Measurements from ENCODE around the gene SLC8B1.

The SLC8B1 gene

DNA sequence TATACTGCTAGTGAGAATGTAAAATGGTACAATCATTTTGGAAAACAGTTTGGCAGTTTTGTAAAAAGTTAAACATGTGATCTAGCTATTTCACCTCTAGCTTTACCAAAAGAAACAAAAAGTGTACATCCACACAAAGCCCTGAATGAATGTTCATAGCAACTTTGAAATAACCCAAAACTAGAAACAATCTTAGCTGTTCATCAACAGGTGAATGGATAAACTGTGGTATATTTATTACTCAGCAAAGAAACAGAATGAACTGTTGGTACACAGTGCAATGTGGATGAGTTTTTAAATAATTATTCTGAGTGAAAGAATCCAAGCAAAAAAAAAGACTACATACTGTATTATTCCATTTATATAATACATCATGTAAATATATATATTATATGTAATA, 77.3 kb downstream of the SLC8B1 start:
- TF ChIP-seq, protein P1, sequence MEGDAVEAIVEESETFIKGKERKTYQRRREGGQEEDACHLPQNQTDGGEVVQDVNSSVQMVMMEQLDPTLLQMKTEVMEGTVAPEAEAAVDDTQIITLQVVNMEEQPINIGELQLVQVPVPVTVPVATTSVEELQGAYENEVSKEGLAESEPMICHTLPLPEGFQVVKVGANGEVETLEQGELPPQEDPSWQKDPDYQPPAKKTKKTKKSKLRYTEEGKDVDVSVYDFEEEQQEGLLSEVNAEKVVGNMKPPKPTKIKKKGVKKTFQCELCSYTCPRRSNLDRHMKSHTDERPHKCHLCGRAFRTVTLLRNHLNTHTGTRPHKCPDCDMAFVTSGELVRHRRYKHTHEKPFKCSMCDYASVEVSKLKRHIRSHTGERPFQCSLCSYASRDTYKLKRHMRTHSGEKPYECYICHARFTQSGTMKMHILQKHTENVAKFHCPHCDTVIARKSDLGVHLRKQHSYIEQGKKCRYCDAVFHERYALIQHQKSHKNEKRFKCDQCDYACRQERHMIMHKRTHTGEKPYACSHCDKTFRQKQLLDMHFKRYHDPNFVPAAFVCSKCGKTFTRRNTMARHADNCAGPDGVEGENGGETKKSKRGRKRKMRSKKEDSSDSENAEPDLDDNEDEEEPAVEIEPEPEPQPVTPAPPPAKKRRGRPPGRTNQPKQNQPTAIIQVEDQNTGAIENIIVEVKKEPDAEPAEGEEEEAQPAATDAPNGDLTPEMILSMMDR (IDR thresholded peaks at IDR 0.05; ENCODE audit: extremely low read depth, missing control alignments), result no peak
- no peak for DNase-seq (ENCODE audit: low spot score)

DNA sequence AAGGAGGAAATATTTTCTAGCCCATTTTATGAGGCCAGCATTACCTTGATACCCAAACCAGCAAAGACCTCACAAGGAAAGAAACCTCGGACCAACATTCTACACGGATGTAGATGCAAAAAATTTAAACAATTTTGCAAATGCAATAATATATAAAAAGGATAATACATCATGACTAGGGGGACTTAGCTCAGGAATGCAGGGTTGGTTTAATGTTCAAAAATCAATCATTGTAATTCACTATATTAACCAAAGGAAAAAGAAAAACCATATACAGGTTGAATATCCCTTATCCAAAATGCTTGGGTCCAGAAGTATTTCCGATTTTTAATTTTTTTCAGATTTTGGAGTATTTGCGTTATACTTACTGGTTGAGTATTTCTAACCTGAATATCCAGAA, 80.6 kb downstream of the SLC8B1 start:
- DNase-seq (ENCODE audit: low spot score), result no peak

DNA sequence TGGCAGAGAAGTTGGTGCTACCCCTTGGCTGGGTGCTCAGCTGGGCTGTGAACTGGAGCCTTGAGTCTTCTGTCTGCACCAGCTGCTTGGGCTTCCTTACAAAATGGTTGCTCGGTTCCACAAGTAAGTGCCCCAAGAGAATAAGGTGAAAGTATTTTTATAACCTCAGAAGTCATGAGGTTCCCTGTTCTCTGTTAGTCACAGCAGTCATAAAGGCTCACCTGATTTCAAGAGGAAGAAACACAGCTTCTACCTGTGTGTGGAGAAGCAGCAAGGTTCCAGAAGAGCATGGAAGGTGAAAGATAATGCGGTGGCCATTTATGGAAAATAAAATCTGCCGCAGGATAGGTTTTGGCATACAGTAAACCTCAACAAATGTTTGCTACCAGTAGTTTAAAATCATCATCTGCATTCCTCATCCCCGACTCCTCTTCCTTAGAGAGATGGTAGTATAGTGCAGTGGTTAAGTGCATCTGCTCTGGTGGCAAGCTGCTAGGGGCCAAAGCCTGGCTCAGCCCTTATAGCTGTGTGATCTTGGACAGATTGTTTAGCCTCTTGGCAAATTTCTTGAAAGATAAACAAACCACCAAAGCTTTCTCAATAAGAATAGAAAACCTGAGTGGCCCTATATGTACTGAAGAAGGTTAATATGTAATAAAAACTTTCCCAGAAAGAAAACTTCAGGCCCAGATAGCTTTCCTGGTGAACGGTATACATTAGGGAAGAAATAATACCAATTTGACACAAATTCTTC, 81.2 kb downstream of the SLC8B1 start:
- DNase-seq (ENCODE audit: low spot score), result no peak
- TF ChIP-seq, protein P1 (IDR thresholded peaks at IDR 0.05; ENCODE audit: extremely low read depth, missing control alignments), result no peak

More for the DNA sequence above, 80.6 kb downstream of the SLC8B1 start:
- TF ChIP-seq, protein P1 (IDR thresholded peaks at IDR 0.05; ENCODE audit: extremely low read depth, missing control alignments), result no peak

DNA sequence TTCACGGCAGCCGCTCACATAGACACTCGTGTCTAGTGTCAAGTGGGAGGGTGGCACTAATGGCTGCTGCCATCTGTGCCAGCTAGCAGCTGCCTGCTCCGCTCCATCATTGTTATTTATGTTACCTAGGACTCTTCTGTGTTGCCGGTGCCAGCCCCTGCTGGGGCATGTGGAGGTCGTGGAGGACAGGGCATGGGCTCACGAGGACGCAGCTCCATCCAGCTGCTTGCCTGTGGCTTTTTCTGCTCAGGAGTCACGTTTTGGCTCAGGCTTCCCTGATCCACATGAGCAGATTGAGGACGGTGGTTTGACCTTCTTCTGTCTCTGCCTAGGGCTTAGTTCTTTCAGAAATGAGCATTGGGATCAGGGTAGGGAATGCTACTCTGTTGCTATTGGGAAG, 82.4 kb downstream of the SLC8B1 start:
- TF ChIP-seq, protein P1 (IDR thresholded peaks at IDR 0.05; ENCODE audit: extremely low read depth, missing control alignments), result no peak
- no peak for DNase-seq (ENCODE audit: low spot score)

DNA sequence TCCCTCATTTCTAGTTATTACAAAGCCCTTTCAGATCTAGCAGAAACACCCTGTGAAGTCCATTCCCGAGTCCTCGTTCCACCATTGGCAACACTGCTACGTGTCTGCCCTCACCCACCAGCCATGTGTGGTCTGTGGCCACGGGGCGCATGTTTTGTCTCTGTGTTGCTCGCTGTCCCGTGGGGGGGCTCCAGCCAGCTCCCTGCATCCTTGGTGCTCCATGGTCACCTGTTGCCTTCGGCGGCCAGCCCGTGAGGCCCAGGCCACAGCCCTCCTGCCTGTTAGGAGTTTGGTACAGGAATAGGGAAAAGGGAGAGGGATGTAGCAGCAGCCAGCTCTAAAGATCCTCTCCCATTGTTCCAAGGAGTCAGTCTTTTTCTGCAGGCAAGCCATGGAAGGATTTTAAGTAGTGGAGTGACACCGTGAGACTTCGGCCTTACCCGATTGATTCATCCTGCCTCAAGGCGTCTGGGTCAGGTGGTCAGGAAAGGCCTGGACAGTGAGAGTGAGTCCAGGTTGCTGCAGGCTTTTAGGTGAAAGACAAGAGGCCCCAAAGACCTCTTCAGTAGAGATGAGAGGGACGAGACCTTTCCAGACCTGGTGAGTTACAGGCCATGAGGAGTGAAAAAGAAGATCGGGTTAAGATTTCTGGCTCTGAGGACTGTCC, 83.4 kb downstream of the SLC8B1 start:
- TF ChIP-seq, protein P1 (IDR thresholded peaks at IDR 0.05; ENCODE audit: extremely low read depth, missing control alignments), result no peak
- DNase-seq (ENCODE audit: low spot score), result no peak

DNA sequence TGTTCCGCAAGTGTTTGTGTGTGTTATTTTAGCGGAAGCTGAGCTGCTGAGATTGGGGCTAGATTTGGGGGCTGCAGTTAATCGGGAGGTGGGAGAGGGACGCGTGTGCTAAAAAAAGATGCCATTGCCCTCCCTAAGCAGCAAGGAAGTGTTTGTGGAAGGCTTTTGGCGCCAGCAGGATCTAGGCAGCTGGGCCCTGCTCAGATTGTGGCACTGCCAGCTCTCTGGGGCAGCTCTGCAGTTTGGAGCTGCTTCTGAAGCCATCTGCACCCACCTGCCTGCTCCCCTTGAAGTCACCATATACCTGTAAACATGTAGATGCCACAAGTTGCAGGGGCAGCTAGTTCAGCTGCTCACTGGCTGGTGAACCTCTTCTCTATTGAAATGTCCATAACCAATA, 84.9 kb downstream of the SLC8B1 start:
- TF ChIP-seq, protein P1 (IDR thresholded peaks at IDR 0.05; ENCODE audit: extremely low read depth, missing control alignments), result no peak
- no peak for DNase-seq (ENCODE audit: low spot score)

DNA sequence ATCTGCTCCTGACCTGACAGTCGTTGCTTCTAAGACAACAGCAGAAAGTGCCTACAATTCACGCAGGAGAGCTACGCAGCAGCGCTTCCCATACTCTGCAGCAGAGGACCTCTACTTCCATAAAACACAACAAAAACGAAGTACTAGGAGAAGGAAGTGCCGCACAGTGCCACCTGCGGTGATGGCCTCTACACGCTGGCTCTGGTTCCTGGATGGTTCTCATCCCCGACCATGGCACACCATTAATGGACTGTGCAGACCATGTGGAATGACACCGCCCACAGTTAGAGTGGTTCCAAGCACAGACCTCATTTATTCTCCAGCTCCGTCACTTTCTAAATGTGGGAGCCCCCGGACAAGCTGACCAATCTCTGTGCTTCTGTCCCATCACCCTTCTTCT, 85.4 kb downstream of the SLC8B1 start:
- DNase-seq (ENCODE audit: low spot score), result no peak
- TF ChIP-seq, protein P1 (IDR thresholded peaks at IDR 0.05; ENCODE audit: extremely low read depth, missing control alignments), result no peak

Measured in GM20000 (cell line).